Keratinocyte (primary cell): Measurements from ENCODE around the gene CLDN1. TPM values are rescaled to one million over a fixed set of nuclear protein-coding genes. Genes with fewer than 3 reads are reported as not detected.

Source experiments
- DNase-seq: peaks from one replicate; pipeline ENCODE4 v3.0.0-alpha.2; 2011; ENCODE audit warnings: low read depth, missing footprints, low spot score
- FAIRE-seq: peaks from 2 replicates; lab custom pipeline; 2011; peaks lifted over from hg19 to GRCh38; lab: Jason Lieb, UNC
- H2AFZ ChIP-seq: 2 replicates; pipeline ENCODE4 v1.6.0; 2012; ENCODE audit warnings: low read length, control low read depth, inconsistent platforms; ENCODE audit not compliant: control insufficient read depth
- H3K27ac ChIP-seq: 2 replicates; pipeline ENCODE4 v1.5.1; 2011; ENCODE audit warnings: low read length; ENCODE audit not compliant: control insufficient read depth, insufficient read depth
- H3K27me3 ChIP-seq: 3 replicates; pipeline ENCODE4 v1.6.0; 2011; ENCODE audit warnings: low read length; ENCODE audit not compliant: control insufficient read depth, insufficient read depth; ENCODE audit errors: extremely low read depth
- H3K36me3 ChIP-seq, 2 experiments: 2 replicates in 1 of 2; 3 replicates in 1 of 2; pipeline ENCODE4 v1.5.1; 2011; ENCODE audit warnings: low read length in 2 of 2, mild to moderate bottlenecking in 1 of 2; ENCODE audit not compliant: control insufficient read depth in 2 of 2, insufficient read depth in 2 of 2; ENCODE audit errors: extremely low read depth in 1 of 2
- H3K4me1 ChIP-seq: 3 replicates; pipeline ENCODE4 v1.5.1; 2011; ENCODE audit warnings: low read length; ENCODE audit not compliant: control insufficient read depth, insufficient read depth; ENCODE audit errors: extremely low read depth
- H3K4me2 ChIP-seq: 3 replicates; pipeline ENCODE4 v1.6.0; 2011; ENCODE audit warnings: low read depth, low read length; ENCODE audit not compliant: control insufficient read depth, insufficient read depth; ENCODE audit errors: extremely low read depth
- H3K4me3 ChIP-seq, 3 experiments: fragments of 200-600 bp in 1 of 3; sonication (generic) in 1 of 3; 2 replicates in 2 of 3; 3 replicates in 1 of 3; pipeline ENCODE4 v1.5.1; 2011 to 2016; ENCODE audit warnings: low read length in 3 of 3, mild to moderate bottlenecking in 3 of 3, control low read depth in 2 of 3, inconsistent platforms in 1 of 3, low read depth in 1 of 3, mixed read lengths in 1 of 3, mixed run types in 1 of 3, moderate library complexity in 1 of 3; ENCODE audit not compliant: control insufficient read depth in 2 of 3, insufficient read depth in 2 of 3; ENCODE audit errors: extremely low read depth in 1 of 3
- H3K79me2 ChIP-seq: 2 replicates; pipeline ENCODE4 v1.6.0; 2012; ENCODE audit warnings: low read length; ENCODE audit not compliant: control insufficient read depth, insufficient read depth
- H3K9ac ChIP-seq: 3 replicates; pipeline ENCODE4 v1.6.0; 2011; ENCODE audit warnings: low read length; ENCODE audit not compliant: control insufficient read depth, insufficient read depth; ENCODE audit errors: extremely low read depth
- H3K9me1 ChIP-seq: 3 replicates; pipeline ENCODE4 v1.6.0; 2011; ENCODE audit warnings: low read length; ENCODE audit not compliant: control insufficient read depth, insufficient read depth; ENCODE audit errors: extremely low read depth
- H3K9me3 ChIP-seq: 2 replicates; pipeline ENCODE4 v1.5.1; 2012; ENCODE audit warnings: low read depth, low read length; ENCODE audit not compliant: control insufficient read depth
- H4K20me1 ChIP-seq: 3 replicates; pipeline ENCODE4 v1.6.0; 2011; ENCODE audit warnings: low read length; ENCODE audit not compliant: control insufficient read depth, insufficient read depth; ENCODE audit errors: extremely low read depth
- CTCF ChIP-seq, 3 experiments: IDR thresholded peaks in 1 of 3; conservative IDR thresholded peaks in 1 of 3; optimal IDR thresholded peaks in 1 of 3; 2 replicates in 2 of 3; 3 replicates in 1 of 3; pipeline versions ENCODE3 to v1.5.1; 2011; ENCODE audit warnings: low read length in 3 of 3, mild to moderate bottlenecking in 3 of 3, moderate library complexity in 2 of 3, control low read depth in 1 of 3, inconsistent platforms in 1 of 3; ENCODE audit not compliant: insufficient read depth in 2 of 3; ENCODE audit errors: extremely low read depth in 1 of 3
- EZH2 ChIP-seq: IDR thresholded peaks from one replicate; pipeline ENCODE4 v1.6.1; 2012; ENCODE audit warnings: inconsistent platforms, mild to moderate bottlenecking, low read length, moderate library complexity
- dilution Hi-C: fragments of 300-500 bp; cut with MboI; formaldehyde crosslinking; loops from one replicate; pipeline ENCODE4 v1.7.0; 2020; ENCODE audit warnings: low sequenced_read_pairs; ENCODE audit not compliant: extremely low pct_ligation_motif_present
- polyA minus RNA-seq, 3 experiments: library from RNA; depleted of rRNA, polyadenylated mRNA; stranded (reverse); fragments of >200 nt; gene quantifications; 1 replicate in 1 of 3; 2 replicates in 1 of 3; 3 replicates in 1 of 3; pipeline ENCODE4 v1.2.3, GENCODE V29; 2011
- polyA plus RNA-seq, 5 experiments: library from polyadenylated mRNA; depleted of rRNA in 3 of 5; stranded (reverse) in 3 of 5; stranded (forward) in 1 of 5; unstranded in 1 of 5; fragments of >200 nt; gene quantifications; 1 replicate in 1 of 5; 2 replicates in 3 of 5; 3 replicates in 1 of 5; pipeline versions ENCODE4 v1.2.1 to v1.2.3, GENCODE V29; 2011 to 2012; ENCODE audit warnings: missing spikeins in 2 of 5, low read depth in 1 of 5, low replicate concordance in 1 of 5

CLDN1 gene
- polyA plus RNA-seq (126 to 406 TPM (median 218 TPM) in 3 replicates), polyA minus RNA-seq (95.8 to 637 TPM (median 395 TPM) in 3 replicates)
- 145 TPM for polyA plus RNA-seq (2011; ENCODE audit: low read depth)
- 142 and 283 TPM in 2 replicates for polyA plus RNA-seq (2011; cell fraction: cytosol; rRNA removed)
- 856 and 1,206 TPM in 2 replicates for polyA plus RNA-seq (2011; cell fraction: nucleus; rRNA removed)
- 97.6 and 476 TPM in 2 replicates for polyA plus RNA-seq (2012; ENCODE audit: low replicate concordance)
- 140 TPM for polyA minus RNA-seq (2011; cell fraction: cytosol; rRNA and poly(A)+ RNA removed)
- 726 and 1,190 TPM in 2 replicates for polyA minus RNA-seq (2011; cell fraction: nucleus; rRNA and poly(A)+ RNA removed)

DNA sequence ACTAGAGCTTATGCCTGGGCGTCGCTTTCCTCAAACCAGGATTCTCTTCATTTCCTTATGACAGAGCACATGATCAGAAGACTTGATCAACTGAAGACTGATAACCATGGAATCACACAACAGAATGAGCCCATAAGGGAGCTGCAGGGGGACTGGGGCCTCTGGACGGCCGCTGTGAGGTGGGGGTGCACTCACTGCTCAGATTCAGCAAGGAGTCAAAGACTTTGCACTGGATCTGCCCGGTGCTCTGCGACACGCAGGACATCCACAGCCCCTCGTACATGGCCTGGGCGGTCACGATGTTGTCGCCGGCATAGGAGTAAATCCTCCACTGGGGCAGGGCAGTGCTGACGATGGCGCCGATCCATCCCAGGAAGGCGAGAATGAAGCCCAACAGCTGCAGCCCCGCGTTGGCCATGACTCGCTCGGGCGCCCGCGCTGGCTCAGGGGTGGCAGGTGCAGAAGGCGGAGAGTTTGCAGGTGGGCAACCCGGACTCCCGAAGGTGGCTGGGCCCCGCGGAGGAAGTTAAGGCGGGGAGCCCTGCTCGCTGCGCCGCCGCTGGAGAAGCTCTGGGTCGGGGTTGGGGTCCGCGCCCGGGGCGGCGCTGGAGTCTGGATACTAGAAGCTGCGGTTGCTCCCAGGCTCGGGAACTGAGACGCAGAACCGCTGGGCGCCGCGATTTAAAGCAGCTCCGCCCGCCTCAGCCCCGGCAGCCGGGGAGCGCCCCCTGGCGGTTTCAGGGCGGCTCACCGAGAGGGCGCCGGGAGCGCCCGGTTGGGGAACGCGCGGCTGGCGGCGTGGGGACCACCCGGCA lies at the start of gene CLDN1:
Gene CLDN1, minus strand, starts transcription at position 658 of the 815 bp plus-strand sequence. Its CDS starts 240 bp downstream, at position 418.
- dilution Hi-C loops: no loop called here
- peak; percentile 72 to 96 (median 82) for TF ChIP-seq CTCF (optimal IDR thresholded peaks at IDR 0.05 in 1 of 3, IDR thresholded peaks at IDR 0.05 in 1 of 3, conservative IDR thresholded peaks at IDR 0.05 in 1 of 3; ENCODE audit: extremely low read depth in 1 of 3, insufficient read depth in 2 of 3, low read length in 3 of 3)
- no peak for TF ChIP-seq EZH2
- peak within 1 kb of the TSS; percentile 70 for H2AFZ ChIP-seq
- no peaks in the 10 kb centered on the region for H4K20me1 ChIP-seq
- H3K79me2 ChIP-seq: peaks cover 17% of the 10 kb centered on the region
- FAIRE-seq (no peak), DNase-seq (no peak)
- H3K9me3 ChIP-seq: no peaks in the 10 kb centered on the region
- no peaks in the 10 kb centered on the region for H3K9me1 ChIP-seq
- peak within 1 kb of the TSS; percentile 91 for H3K4me2 ChIP-seq
- H3K4me3 ChIP-seq: peak within 1 kb of the TSS; percentile 69 to 86 (median 83)
- no peaks in the 10 kb centered on the region for H3K27me3 ChIP-seq
- peak within 1 kb of the TSS; percentile 79 for H3K27ac ChIP-seq
- H3K36me3 ChIP-seq: no peaks in the 10 kb centered on the region
- peak within 1 kb of the TSS; percentile 86 for H3K9ac ChIP-seq
- H3K4me1 ChIP-seq: peaks cover 59% of the 10 kb centered on the region

- Histone ChIP-seq H3K4me2 (peak overlapping the region; percentile 12), H3K36me3 (no peaks in the 10 kb centered on the region), H3K9me1 (no peaks in the 10 kb centered on the region), H4K20me1 (no peaks in the 10 kb centered on the region), H3K9me3 (no peaks in the 10 kb centered on the region), H3K79me2 (no peaks in the 10 kb centered on the region), H2AFZ (no peak overlapping the region), H3K9ac (no peak overlapping the region), H3K27me3 (no peaks in the 10 kb centered on the region), H3K27ac (peak overlapping the region; percentile 92), H3K4me1 (peaks cover 60% of the 10 kb centered on the region), H3K4me3 (no peak overlapping the region)
- TF ChIP-seq EZH2: no peak
- TF ChIP-seq CTCF (optimal IDR thresholded peaks at IDR 0.05 in 1 of 3, IDR thresholded peaks at IDR 0.05 in 1 of 3, conservative IDR thresholded peaks at IDR 0.05 in 1 of 3; ENCODE audit: extremely low read depth in 1 of 3, insufficient read depth in 2 of 3, low read length in 3 of 3): no peak
- dilution Hi-C loops: no loop called here
- DNase-seq (no peak), FAIRE-seq (peak; percentile 81)
Measured at GRCh38 chr3:190371152-190371551, 48.9 kb upstream of the CLDN1 start.
